GM21390 (cell line): ENCODE data around the gene GALNT14.

Experiments
- ATAC-seq: cut with Tn5 transposase; IDR thresholded peaks from one replicate; pipeline ENCODE4 v1.9.1; 2021; ENCODE audit not compliant: unreplicated experiment

GALNT14 gene

GRCh38 chr2:30981510-30981909 is 156.7 kb downstream of the GALNT14 start:
- no peak for ATAC-seq

GRCh38 chr2:30981096-30981495 is 157.1 kb downstream of the GALNT14 start:
- no peak for ATAC-seq

- no peak for ATAC-seq
These were observed 158.4 kb downstream of the GALNT14 start for GRCh38 chr2:30979822-30980245.

- ATAC-seq = no peak
These were observed 159.4 kb downstream of the GALNT14 start for GRCh38 chr2:30978854-30979253.

GRCh38 chr2:30978044-30978443 is 160.2 kb downstream of the GALNT14 start:
- no peak for ATAC-seq

- no peak for ATAC-seq
These were observed 163.1 kb downstream of the GALNT14 start for GRCh38 chr2:30975156-30975555.

GRCh38 chr2:30974554-30974953 is 163.7 kb downstream of the GALNT14 start:
- ATAC-seq = no peak

GRCh38 chr2:30974092-30974491 is 164.1 kb downstream of the GALNT14 start:
- no peak for ATAC-seq

- ATAC-seq = no peak
These were observed 166.8 kb downstream of the GALNT14 start for GRCh38 chr2:30971231-30972025.

- ATAC-seq = no peak
These were observed 169.4 kb downstream of the GALNT14 start for GRCh38 chr2:30968660-30969397.

- no peak for ATAC-seq
These were observed 171.5 kb downstream of the GALNT14 start for GRCh38 chr2:30966786-30967185.

GRCh38 chr2:30965022-30965531 is 173.2 kb downstream of the GALNT14 start:
- ATAC-seq = no peak

- ATAC-seq = no peak
These were observed 173.8 kb downstream of the GALNT14 start for GRCh38 chr2:30964334-30965005.

- no peak for ATAC-seq
These were observed 175.1 kb downstream of the GALNT14 start for GRCh38 chr2:30963184-30963583.

- no peak for ATAC-seq
These were observed 178.0 kb downstream of the GALNT14 start for GRCh38 chr2:30960213-30960612.

GRCh38 chr2:30959653-30960052 is 178.6 kb downstream of the GALNT14 start:
- ATAC-seq = no peak

- ATAC-seq = no peak
These were observed 179.3 kb downstream of the GALNT14 start for GRCh38 chr2:30958918-30959265.

- ATAC-seq = no peak
These were observed 179.9 kb downstream of the GALNT14 start for GRCh38 chr2:30958193-30958917.

GRCh38 chr2:30957591-30957990 is 180.6 kb downstream of the GALNT14 start:
- no peak for ATAC-seq

- ATAC-seq = no peak
These were observed 181.2 kb downstream of the GALNT14 start for GRCh38 chr2:30956995-30957394.
